OCI-LY1 (cell line): ENCODE data around the gene TRIO.

ENCODE experiments used
- H2AFZ ChIP-seq: fragments of 200-600 bp; sonication (generic), shearing (Covaris generic); 2 replicates; pipeline ENCODE4 v1.6.0; 2014; ENCODE audit warnings: antibody characterized with exemption, mild to moderate bottlenecking, low read length
- H3F3A ChIP-seq: fragments of 200-600 bp; sonication (generic), shearing (Covaris generic); 2 replicates; pipeline ENCODE4 v1.6.0; 2014; ENCODE audit warnings: mild to moderate bottlenecking, antibody characterized with exemption, low read length, moderate library complexity; ENCODE audit not compliant: insufficient read depth
- H3K27ac ChIP-seq: fragments of 200-600 bp; sonication (generic); 2 replicates; pipeline ENCODE4 v1.5.1; 2014; ENCODE audit warnings: low read length, mixed run types, mild to moderate bottlenecking, low read depth; ENCODE audit not compliant: poor library complexity, severe bottlenecking
- H3K27me3 ChIP-seq: fragments of 200-600 bp; sonication (generic); 2 replicates; pipeline ENCODE4 v1.6.0; 2014; ENCODE audit warnings: antibody characterized with exemption, mild to moderate bottlenecking, low read length, moderate library complexity; ENCODE audit not compliant: insufficient read depth
- H3K36me3 ChIP-seq: fragments of 200-600 bp; sonication (generic); 2 replicates; pipeline ENCODE4 v1.6.1; 2014; ENCODE audit warnings: mild to moderate bottlenecking, antibody characterized with exemption, low read length, moderate library complexity, mixed read lengths; ENCODE audit not compliant: insufficient read depth
- H3K4me1 ChIP-seq: fragments of 200-600 bp; sonication (generic); 2 replicates; pipeline ENCODE4 v1.5.1; 2014; ENCODE audit warnings: mild to moderate bottlenecking, low read length, moderate library complexity; ENCODE audit not compliant: insufficient read depth, severe bottlenecking
- H3K4me2 ChIP-seq: fragments of 200-600 bp; sonication (generic), shearing (Covaris generic); 2 replicates; pipeline ENCODE4 v1.6.1; 2014; ENCODE audit warnings: low read length
- H3K4me3 ChIP-seq: fragments of 200-600 bp; sonication (generic); 2 replicates; pipeline ENCODE4 v1.5.1; 2014; ENCODE audit warnings: low read length, low read depth, mild to moderate bottlenecking, mixed read lengths; ENCODE audit not compliant: poor library complexity, severe bottlenecking
- H3K79me2 ChIP-seq: fragments of 200-600 bp; shearing (Covaris generic); 2 replicates; pipeline ENCODE4 v1.6.1; 2016; ENCODE audit warnings: mixed run types, low read length, mixed read lengths; ENCODE audit not compliant: insufficient read depth
- H3K9ac ChIP-seq: fragments of 200-600 bp; sonication (generic), shearing (Covaris generic); 2 replicates; pipeline ENCODE4 v1.6.1; 2014; ENCODE audit warnings: mild to moderate bottlenecking, low read length, mixed read lengths
- H3K9me2 ChIP-seq: fragments of 200-600 bp; sonication (generic), shearing (Covaris generic); 2 replicates; pipeline ENCODE4 v1.6.1; 2014; ENCODE audit warnings: low read depth, mild to moderate bottlenecking, low read length, mixed read lengths
- H3K9me3 ChIP-seq: fragments of 200-600 bp; shearing (Covaris generic); 2 replicates; pipeline ENCODE4 v1.6.1; 2014; ENCODE audit warnings: low read length, mixed read lengths
- H4K20me1 ChIP-seq: fragments of 200-600 bp; sonication (generic), shearing (Covaris generic); 2 replicates; pipeline ENCODE4 v1.6.0; 2016; ENCODE audit warnings: mild to moderate bottlenecking, low read length; ENCODE audit not compliant: insufficient read depth
- EZH2 ChIP-seq: fragments of 200-600 bp; sonication (generic), shearing (Covaris generic); IDR thresholded peaks from 2 replicates; pipeline ENCODE4 v1.8.0; 2017; ENCODE audit warnings: borderline replicate concordance, mixed run types, mild to moderate bottlenecking, antibody characterized with exemption, low read length, moderate library complexity, mixed read lengths
- TF ChIP-seq, protein P1 (sequence below): fragments of 200-600 bp; sonication (generic), shearing (Covaris generic); IDR thresholded peaks from 2 replicates; pipeline ENCODE4 v1.5.1; 2017; ENCODE audit warnings: mild to moderate bottlenecking, antibody characterized with exemption, low read length, moderate library complexity, mixed read lengths

TRIO gene

DNA sequence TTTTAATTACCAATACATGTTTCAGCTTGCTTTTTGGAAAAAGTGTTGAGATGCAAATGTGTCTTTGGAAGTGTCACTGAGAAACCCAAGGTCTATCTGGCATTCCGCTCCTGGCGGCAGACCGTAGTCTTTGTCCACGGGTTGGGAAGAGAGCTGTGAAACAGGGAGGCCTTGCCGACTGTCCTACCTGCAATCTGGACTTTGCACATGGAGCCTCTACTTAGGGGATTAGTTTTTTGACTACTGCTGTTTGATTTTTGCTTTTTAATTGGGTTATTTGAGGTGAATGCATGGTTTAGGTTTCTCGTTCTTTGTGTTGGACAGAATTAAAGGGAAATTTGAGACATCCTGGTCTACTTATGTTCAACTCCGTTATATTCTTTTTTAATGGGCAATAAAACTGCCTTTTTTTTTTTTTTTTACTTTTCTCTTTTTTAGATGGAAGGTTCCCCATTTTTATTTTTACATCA lies 25.7 kb downstream of the TRIO start:
- Histone ChIP-seq H3K4me3 (no peak overlapping the region), H3K27ac (no peak overlapping the region), H4K20me1 (no peaks in the 10 kb centered on the region), H3F3A (no peaks in the 10 kb centered on the region), H3K9me2 (no peaks in the 10 kb centered on the region), H3K4me1 (no peaks in the 10 kb centered on the region), H3K27me3 (no peaks in the 10 kb centered on the region), H3K79me2 (no peaks in the 10 kb centered on the region), H3K4me2 (no peak overlapping the region), H3K9me3 (no peaks in the 10 kb centered on the region), H3K9ac (no peak overlapping the region), H3K36me3 (no peaks in the 10 kb centered on the region), H2AFZ (no peak overlapping the region)
- TF ChIP-seq, protein P1, sequence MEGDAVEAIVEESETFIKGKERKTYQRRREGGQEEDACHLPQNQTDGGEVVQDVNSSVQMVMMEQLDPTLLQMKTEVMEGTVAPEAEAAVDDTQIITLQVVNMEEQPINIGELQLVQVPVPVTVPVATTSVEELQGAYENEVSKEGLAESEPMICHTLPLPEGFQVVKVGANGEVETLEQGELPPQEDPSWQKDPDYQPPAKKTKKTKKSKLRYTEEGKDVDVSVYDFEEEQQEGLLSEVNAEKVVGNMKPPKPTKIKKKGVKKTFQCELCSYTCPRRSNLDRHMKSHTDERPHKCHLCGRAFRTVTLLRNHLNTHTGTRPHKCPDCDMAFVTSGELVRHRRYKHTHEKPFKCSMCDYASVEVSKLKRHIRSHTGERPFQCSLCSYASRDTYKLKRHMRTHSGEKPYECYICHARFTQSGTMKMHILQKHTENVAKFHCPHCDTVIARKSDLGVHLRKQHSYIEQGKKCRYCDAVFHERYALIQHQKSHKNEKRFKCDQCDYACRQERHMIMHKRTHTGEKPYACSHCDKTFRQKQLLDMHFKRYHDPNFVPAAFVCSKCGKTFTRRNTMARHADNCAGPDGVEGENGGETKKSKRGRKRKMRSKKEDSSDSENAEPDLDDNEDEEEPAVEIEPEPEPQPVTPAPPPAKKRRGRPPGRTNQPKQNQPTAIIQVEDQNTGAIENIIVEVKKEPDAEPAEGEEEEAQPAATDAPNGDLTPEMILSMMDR, result no peak
- TF ChIP-seq EZH2, result no peak

DNA sequence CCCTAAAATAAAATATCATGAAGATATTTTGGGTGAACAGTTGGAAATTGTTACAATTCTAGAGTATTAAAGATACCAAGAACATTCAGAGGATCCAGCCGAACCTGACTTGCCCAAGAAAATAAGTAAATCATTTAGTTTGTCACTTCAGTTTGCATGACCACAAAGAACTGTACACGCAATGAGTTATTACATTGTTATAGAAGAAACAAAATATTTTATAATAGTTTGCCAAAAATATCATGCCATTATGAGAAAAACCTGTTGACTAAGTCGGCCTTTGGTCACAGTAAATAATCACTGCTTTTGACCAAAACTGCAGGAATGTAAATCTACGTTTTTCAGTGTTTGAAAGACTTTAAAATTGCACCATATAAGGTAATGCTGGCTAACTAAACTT lies 27.9 kb downstream of the TRIO start:
- Histone ChIP-seq H3K9me3 (no peaks in the 10 kb centered on the region), H2AFZ (no peak overlapping the region), H3K9ac (no peak overlapping the region), H3F3A (no peaks in the 10 kb centered on the region), H3K4me2 (no peak overlapping the region), H3K4me1 (no peaks in the 10 kb centered on the region), H3K9me2 (no peaks in the 10 kb centered on the region), H4K20me1 (no peaks in the 10 kb centered on the region), H3K27ac (no peak overlapping the region), H3K27me3 (no peaks in the 10 kb centered on the region), H3K4me3 (no peak overlapping the region), H3K79me2 (no peaks in the 10 kb centered on the region), H3K36me3 (no peaks in the 10 kb centered on the region)
- no peak for TF ChIP-seq EZH2
- TF ChIP-seq, protein P1, result no peak

DNA sequence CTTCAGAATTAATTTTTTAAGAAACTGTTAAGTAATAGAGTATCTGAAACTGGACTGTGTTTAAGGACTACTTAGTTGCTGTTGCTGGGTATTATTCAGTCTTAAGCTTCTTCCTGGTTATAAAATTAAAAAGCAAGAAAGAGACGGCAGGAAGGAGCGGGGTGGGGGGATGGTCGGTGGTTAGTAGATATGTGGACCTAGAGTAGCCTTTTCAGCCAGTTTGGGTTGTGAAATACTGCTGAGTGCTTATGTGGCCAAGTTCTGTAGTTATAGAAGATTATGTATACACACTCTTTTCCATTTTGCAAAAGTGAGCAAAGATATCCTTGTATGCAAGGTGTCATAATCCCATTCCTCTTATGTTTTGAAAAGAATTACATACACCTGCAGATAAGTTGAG lies 28.5 kb downstream of the TRIO start:
- H2AFZ ChIP-seq, result no peak overlapping the region
- H3K4me2 ChIP-seq, result no peak overlapping the region
- no peaks in the 10 kb centered on the region for H3K27me3 ChIP-seq
- H3K36me3 ChIP-seq, result no peaks in the 10 kb centered on the region
- TF ChIP-seq EZH2, result no peak
- TF ChIP-seq, protein P1, result no peak
- H3K4me1 ChIP-seq, result no peaks in the 10 kb centered on the region
- no peaks in the 10 kb centered on the region for H3K9me3 ChIP-seq
- no peak overlapping the region for H3K9ac ChIP-seq
- no peaks in the 10 kb centered on the region for H3K9me2 ChIP-seq
- no peaks in the 10 kb centered on the region for H3F3A ChIP-seq
- no peak overlapping the region for H3K27ac ChIP-seq
- H4K20me1 ChIP-seq, result no peaks in the 10 kb centered on the region
- no peaks in the 10 kb centered on the region for H3K79me2 ChIP-seq
- no peak overlapping the region for H3K4me3 ChIP-seq
